GM19025 (cell line): ENCODE results near the gene ABCA1.
"Not testable (repeated sequence)": the region's sequence is repeated elsewhere in the genome, so short reads cannot be mapped to it uniquely, and the experiment has no call there.

Experiments
- ATAC-seq: cut with Tn5 transposase; IDR thresholded peaks from one replicate; pipeline ENCODE4 v1.9.1; 2021; ENCODE audit warnings: mild to moderate bottlenecking, low read depth, moderate library complexity; ENCODE audit not compliant: unreplicated experiment

Gene ABCA1

DNA sequence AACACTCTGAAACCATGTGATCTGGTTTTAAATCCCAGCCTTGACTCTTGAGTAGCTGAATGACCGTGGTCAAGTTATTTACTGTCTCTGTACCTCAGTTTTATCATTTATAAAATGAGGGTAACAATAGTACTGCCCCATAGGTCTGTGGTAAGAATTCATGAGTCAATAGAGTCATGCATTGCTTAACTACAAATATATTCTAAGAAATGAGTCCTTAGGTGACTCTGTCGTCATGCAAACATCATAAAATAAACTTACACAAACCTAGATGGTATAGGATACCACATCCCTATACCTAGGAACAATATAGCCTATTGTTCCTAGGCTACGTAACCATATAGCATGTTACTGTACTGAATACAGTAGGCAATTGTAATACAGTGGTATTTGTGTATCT lies 20.3 kb upstream of the ABCA1 start:
- no peak for ATAC-seq

DNA sequence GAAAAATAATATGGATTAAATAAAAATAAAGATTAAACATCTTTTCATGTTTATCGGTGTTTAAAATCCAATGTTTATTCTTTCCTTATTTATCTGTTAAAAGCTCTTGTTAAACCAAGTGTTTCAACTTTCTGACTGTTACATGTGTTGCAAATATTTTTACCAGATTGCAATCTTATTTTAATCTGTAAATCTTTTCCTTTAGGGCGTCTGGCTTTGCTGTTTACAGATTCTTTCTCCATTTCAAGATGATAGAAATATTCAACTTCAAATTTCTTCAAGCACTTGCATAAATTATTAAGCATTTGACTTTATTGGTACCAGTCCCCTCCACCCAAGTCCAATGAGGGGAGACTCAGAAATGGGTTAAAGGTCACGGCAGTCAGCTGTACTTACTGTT lies 16.9 kb upstream of the ABCA1 start:
- no peak for ATAC-seq

DNA sequence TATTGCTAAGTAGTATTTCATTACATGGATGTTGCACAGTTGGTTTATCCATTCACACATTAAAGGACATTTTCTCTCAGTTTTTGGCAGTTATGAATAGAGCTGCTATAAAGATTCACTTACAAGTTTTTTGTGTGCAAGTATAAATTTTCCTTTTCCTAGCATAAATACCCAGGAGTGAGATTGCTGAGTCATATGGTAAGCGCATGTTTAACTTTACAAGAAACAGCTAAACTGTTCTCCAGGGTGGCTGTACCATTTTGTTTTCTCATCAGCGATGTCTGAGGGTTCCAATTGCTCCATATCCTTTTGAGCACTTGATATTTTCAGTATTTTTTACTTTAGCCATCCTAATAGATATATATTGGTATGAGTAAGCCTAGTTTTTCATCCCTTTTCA lies 16.4 kb upstream of the ABCA1 start:
- ATAC-seq: no peak

DNA sequence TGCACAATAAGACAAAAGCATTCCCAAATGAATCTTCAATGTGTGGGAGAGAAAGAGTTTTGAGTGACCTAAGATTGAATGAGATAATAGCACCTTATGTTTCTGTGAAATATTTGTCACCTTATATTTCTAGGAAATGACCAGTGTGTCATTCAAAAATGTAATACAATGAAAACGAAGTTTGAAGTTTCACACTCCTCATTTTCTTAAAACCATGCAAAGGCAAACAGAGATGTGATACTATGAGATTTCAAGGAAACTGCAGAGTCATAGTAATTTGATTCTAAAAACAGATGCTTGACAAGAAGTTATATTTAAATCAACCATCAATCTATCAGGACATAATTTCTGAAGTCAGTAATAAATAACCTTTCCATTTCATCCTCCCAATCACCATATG lies 13.6 kb upstream of the ABCA1 start:
- no peak for ATAC-seq

DNA sequence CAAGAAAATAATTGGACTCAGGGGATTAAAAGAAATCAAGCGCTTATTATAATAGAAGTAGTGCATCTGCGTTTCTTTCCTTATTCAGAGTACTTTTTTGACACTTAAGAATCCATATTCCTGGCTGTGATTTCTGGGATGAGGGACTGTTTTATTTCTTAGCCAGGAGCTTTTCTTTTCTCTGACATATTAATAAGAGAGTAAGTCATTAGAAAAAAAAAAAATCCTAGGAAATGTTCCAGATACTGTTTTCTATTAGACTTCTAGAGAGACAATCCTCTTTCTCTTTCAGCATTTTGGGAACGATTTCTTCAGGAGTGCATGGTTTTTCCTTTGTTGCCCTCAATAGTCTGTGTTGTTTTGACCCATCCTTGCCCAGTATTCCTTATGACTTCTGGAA lies 8.3 kb upstream of the ABCA1 start:
- ATAC-seq: no peak

DNA sequence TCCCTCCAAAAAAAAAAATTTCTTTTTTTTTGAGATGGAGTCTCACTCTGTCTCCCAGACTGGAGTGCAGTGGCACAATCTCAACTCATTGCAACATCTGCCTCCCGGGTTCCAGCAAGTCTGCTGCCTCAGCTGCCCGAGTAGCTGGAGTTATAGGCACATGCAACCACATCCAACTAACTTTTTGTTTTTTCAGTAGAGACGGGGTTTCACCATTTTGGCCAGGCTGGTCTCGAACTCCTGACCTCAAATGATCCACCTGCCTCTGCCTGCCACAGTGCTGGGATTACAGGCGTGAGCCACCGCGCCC lies 7.5 kb upstream of the ABCA1 start:
- ATAC-seq: not testable (repeated sequence)

DNA sequence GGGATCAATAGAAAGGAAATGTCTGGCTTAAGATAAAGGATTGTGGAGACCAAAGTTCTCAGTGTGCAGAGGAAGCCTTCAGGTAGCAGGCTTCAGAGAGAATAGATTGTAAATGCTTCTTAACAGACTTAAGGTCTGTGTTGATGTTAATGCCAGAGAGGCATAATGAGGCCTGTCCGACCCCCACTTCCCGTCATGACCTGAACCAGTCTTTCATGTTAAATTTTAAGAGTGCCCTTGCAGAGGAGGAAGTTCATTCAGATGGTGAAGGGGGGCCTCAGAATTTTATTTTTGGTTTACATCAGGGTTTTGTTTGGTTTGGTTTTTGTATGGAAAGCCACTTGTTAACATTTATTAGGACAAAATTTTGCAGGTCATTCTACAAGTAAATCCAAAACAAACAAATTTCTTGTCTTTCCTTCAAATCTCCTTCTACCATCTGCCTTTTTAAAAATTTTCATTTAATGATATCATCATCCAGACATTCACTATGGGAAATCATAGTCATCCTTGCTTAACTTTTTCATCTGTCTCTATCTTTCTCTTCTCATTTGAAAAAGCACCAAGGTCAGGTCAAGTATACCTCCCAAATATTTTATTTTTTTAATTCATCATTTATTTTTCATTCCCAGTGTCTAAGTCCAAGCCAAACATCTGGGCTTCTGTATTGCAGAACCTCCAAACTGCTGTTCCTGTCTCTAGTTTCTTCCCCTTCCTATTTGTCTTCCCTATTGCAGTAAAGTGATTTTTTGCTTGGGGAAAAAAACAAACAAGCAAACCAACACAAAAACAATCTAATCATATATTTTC lies 6.9 kb upstream of the ABCA1 start:
- ATAC-seq: no peak

DNA sequence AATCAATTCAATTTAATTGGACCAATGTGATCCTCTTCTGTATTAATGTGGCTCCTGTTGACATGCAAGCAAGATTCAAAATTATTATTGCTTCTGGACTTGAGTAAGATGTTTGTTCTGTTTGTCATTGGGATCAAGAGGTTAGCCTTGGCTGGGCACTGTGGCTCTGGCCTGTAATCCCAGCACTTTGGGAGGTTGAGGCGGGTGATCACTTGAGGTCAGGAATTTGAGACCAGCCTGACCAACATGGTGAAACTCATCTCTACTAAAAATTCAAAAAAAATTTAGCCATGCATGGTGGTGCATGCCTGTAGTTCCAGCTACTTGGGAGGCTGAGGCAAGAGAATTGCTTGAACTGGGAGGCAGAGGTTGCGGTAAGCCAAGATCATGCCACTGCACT lies 5.1 kb upstream of the ABCA1 start:
- not testable (repeated sequence) for ATAC-seq

DNA sequence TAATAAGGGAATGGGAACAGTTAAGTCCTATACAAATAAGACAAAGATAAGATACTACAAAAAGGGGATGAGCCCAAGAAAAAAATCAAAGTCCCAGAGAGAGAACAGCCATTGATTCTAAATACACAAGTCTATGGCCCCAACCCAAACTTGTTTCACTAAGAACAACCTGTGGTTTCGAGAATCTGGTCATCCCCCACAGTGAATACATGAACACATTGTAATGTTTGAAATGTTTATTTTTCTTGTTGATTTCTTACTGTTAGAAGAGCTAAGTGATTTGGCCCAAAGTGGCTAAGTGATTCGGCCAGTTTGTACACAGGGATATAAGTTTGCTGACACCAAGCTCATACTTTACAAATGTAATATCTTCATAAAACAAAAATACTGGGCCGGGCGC lies 3.3 kb upstream of the ABCA1 start:
- no peak for ATAC-seq

DNA sequence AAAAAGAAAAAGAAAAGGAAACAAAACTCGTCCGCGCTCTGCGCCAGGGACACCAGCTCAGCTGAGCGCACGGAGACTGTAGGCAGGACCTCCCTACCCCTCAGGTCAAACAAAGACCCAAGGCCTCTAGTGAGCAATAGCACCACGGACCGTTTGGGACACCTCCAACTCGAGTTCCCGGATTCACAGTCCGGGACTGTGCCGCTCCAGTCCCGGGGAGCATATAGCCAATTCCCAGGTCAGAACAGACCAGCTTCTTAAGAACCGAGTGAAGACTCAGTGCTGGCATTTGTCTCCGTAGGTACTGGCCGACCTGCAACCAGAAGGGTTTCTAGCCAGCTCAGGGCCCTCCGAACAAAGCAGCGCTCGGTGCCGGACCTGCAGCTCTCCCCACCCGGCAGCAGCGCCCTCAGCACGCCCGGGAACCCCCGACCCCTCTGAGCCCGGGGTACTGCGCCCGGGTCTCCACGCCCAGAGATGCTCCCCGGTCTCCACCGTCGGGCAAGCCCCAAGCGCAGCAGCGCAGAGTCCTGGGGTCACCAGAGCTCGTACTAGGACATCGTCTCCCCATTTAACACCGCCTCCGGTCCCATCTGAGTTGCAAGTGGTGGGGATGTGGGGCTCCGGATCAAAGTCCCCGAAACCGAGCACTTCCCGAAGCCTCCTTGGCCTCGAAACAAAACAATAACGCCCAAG lies 591 bp downstream of the ABCA1 start:
- ATAC-seq: no peak

DNA sequence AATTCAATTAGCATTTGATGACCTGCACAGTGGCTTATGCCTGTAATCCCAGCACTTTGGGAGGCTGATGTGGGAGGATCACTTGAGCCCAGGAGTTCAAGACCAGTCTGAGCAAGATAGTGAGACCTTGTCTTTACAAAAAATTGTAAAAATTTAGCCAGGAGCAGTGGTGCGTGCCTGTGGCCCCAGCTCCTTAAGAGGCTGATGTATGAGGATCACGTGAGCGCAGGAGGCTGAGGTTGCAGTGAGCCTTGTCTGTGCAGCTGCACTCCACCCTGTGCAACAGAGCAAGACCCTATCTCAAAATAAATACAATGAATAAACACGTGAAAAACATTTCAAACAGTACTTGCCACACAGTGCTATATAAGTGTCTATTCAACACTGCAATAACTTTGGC lies 4.2 kb downstream of the ABCA1 start:
- no peak for ATAC-seq

DNA sequence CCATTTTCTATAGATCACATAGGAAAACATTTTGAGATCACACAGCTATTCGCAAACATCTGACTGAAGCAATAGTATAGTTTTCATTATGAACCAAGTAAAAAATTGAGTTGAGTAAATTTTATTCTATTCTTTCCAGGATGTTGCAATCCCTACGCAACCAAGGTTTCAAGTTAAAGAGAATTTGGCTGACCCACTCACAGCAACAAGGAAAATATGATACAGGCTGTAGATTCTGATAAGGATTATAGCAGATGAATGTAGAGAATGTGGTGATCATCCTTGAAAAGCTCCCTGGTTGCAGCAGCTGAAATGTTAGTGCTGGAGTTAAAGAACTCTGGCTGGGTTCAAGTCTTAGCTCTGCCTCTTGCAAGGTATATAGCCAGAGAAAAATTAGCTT lies 4.7 kb downstream of the ABCA1 start:
- ATAC-seq: no peak

DNA sequence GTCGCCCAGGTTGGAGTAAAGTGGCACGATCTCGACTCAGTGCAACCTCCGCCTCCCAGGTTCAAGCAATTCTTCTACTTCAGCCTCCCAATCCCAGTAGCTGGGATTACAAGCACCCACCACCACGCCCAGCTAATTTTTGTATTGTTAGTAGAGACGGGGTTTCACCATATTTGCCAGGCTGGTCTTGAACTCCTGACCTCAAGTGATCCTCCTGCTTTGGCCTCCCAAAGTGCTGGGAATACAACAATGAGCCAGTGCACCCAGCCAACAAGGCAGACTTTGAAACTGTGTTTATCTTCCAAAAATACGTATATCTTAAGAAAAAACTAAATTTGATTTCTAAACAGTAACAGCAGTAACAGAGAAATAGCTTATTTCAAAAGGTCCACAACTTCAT lies 5.2 kb downstream of the ABCA1 start:
- not testable (repeated sequence) for ATAC-seq

DNA sequence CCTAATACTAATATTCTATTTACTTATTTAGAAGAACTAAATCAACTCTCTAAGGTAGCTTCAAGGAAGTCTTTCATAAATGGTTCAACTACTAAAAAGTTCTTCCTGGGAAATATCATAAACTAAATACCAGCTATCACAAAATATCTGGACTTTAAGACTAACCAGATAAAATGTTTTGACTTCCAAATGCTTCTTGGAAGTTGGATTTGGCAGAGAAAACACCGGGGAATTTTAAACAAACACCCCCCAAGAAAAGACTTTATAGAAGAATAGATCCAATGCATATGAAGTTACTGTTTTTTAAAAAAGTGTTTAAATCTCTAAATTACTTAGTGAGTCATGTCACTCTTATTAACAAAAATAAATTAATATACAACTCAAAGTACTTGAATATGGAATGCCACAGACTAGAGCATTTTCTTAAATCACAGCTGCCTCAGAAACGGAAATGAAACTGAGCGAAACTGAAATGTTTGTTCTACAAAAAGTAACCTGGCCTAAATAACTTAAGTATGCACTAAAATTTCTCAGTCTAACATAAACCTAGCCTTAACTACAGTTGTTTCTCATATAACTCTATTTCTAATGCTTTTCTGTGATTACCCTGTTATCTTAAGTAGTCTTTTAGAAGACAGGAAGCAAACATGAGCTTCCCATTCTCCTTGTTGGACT lies 6.8 kb downstream of the ABCA1 start:
- ATAC-seq: no peak

DNA sequence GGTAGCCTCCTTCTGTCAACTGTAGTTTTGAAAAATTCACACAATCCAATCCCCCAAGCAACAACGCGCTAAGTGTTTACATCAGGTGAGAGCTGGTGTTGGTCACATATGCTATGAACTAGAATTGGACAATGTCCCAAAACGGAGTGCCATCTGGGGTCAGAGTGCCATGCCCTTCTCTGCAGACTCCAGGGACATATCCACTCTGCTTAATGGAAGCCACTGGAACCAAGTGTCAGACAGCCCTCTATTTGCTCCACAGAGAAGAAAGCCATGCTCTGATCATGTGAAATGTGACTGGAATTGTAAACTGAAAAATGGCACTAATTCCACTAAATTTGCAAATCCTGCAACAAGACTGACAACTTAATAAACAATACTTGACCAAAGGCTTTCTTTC lies 12.2 kb downstream of the ABCA1 start:
- ATAC-seq: no peak

DNA sequence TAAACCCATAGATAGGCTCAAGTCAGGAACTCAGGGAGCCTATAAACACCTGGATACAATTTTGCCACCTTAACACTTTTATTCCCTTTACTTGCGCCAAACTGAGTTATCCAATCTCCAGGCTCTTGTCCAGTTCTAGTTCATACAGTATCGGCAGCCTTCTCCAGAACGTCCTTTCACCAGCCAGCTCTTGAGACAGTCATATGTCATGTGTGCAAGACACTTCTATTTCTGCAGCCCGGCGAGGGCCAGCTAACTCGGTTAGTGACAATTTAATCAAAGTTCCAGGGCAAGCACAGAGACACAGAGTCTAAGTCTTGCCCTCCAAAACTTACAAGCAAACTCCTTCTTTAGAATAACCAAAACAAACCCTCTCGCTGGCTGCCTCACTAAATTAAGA lies 12.9 kb downstream of the ABCA1 start:
- ATAC-seq: no peak

DNA sequence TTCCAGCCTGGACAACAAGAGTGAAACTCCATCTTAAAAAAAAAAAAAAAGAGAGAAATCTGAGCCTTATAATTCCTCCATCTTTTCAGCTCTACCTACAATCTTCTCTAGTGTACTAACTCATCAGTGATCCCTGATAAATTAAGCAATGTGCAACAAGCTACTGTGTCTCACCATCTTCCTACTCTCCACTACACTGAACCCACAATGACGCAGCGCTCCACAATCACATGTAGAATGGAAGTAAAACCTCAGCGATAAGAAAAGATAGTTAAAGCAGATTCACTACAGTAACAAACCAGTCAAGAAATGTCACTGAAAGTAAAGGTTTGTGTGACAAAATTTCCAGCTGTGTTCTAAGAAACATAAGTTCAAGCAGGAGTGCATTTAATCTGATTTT lies 13.5 kb downstream of the ABCA1 start:
- no peak for ATAC-seq

DNA sequence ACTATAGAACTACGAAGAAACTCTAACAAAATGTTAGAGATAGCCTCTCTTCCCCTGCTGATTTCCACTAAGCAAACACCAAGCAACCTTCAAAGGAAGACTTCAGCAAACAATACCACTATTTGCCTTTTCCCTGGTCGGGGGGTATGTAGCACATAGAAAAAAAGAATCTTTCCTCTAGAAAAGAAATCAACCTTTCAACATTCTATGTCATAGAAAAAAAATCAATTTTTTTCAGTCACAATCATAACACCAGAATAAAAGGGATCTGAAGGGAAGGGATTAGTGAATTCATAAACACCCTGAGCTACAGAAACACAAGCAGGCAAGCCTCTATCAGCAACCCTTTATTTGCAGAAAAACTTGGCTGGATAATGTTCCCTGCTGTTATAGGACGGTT lies 15.3 kb downstream of the ABCA1 start:
- ATAC-seq: no peak

DNA sequence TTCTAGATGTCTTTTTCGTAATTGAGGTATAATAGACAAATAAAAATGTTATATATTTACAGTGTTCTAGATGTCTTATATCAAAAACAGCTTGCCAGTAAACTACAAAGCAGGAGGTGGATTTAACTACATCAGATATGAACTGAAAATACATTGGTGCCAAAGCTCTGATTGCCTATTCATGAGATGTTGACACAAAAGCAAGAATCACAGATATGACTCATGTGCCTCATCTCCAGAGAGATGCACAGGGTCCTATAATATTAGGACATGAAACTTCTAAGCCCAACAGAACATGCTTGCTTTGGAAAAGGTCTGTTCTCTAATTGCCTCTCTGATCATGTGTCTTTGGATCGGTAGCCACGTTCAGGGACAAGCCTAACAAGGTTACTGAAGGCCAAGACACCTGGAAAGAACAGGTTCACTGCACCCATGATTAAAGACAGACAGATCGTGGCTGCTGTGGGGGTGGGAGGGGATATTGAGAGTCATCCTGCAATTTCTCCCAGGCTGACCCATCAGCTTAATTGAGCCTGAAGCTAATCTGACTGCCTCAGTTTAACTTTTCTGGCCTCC lies 16.8 kb downstream of the ABCA1 start:
- no peak for ATAC-seq

DNA sequence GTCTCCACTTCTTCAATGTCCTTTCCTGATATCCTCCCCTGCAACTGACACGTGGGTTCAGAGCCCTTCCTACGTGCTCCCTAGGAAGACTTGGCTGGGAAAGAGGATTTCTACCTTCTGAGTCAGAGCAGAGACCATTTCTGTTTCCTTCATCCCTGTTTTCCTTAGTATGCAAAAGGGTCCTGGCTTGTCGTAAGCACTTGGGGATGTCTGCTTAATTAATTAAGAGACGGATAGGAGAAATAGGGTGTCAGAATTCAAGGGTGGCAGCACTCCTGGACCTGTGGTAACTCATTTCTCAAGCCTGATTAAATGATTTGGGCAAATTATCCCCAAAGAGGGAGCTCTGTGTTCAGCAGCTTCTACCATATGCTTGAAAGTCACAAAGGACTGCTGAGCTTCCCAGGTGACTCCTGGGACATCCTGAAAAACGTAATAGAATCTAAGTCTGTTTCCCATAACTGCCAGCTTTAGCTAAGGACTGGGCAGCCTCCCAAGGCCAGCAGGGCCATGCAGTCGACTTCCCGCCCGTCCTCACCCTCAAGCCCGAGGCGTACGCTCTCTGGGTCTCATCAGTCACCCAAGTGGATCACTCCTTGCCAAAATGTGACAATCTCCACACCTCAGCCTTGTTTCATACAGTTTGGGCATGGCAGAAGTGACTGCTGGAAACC lies 20.5 kb downstream of the ABCA1 start:
- no peak for ATAC-seq
